Measurements from ENCODE around the gene TRPC1. TPM values are rescaled to one million over a fixed set of nuclear protein-coding genes. Genes with fewer than 3 reads are reported as not detected.

The TRPC1 gene
- total and polyA plus RNA-seq, 2 experiments from 2014 or later, result 7.0 to 36.6 TPM

- TF ChIP-seq POLR2AphosphoS5 (IDR thresholded peaks at IDR 0.05; ENCODE audit: low read depth), result no peak
- no peak for TF ChIP-seq EZH2 (IDR thresholded peaks at IDR 0.05; ENCODE audit: low read depth, unreplicated experiment)
- TF ChIP-seq ETS1 (IDR thresholded peaks at IDR 0.05), result no peak
- TF ChIP-seq JUNB (IDR thresholded peaks at IDR 0.05; ENCODE audit: unreplicated experiment), result no peak
- TF ChIP-seq EZH2phosphoT487 (IDR thresholded peaks at IDR 0.05; ENCODE audit: unreplicated experiment), result no peak
These were observed 129.7 kb downstream of the TRPC1 start (continued) for GRCh38 chr3:142853270-142854168.

- peaks cover 10% of the 10 kb centered on the region for H3K27me3 Mint-ChIP-seq (ENCODE audit: insufficient read depth, low read depth, poor library complexity)
- Histone ChIP-seq H3K36me3 (ENCODE audit: insufficient read depth) (0 out of 2 replicates have a peak, but pooled peaks cover 4% of the 10 kb centered on the region), H2AFZ (no peak overlapping the region), H3K79me2 (replicated peaks; ENCODE audit: insufficient read depth) (no peaks in the 10 kb centered on the region), H3K27ac (ENCODE audit: low read depth) (no peak overlapping the region), H3F3A (replicated peaks; ENCODE audit: low read depth) (peaks cover 4% of the 10 kb centered on the region; the same call in 1 of the 2 replicates), H3K4me1 (ENCODE audit: insufficient read depth) (peaks cover 30% of the 10 kb centered on the region), H3K9me2 (ENCODE audit: insufficient read depth) (no peaks in the 10 kb centered on the region), H3K4me2 (no peak overlapping the region), H4K20me1 (replicated peaks; ENCODE audit: insufficient read depth) (no peaks in the 10 kb centered on the region; the same call in 1 of the 2 replicates), H3K27me3 (ENCODE audit: insufficient read depth) (no peaks in the 10 kb centered on the region), H3K4me3 (no peak overlapping the region)
- TF ChIP-seq JUNB (IDR thresholded peaks at IDR 0.05; ENCODE audit: unreplicated experiment) (no peak), ZNF462 (CRISPR knock-in tag; IDR thresholded peaks at IDR 0.05) (0 out of 2 replicates have a peak, but pooled peaks have one; percentile 28), CREB1 (CRISPR knock-in tag; IDR thresholded peaks at IDR 0.05; ENCODE audit: low read depth) (no peak), ZNF331 (CRISPR knock-in tag; IDR thresholded peaks at IDR 0.05; ENCODE audit: low read depth) (no peak), POLR2AphosphoS5 (IDR thresholded peaks at IDR 0.05; ENCODE audit: low read depth) (no peak), CTCF (conservative IDR thresholded peaks at IDR 0.05; ENCODE audit: low read depth in 2 of 2) (peak; percentile 44 to 57)
- H3K4me3 Mint-ChIP-seq, result no peak overlapping the region
- H3K9me3 Mint-ChIP-seq, result no peaks in the 10 kb centered on the region
- DNase-seq (ENCODE audit: low spot score) (peak; percentile 79), ATAC-seq (peak; percentile 93)
- no peaks in the 10 kb centered on the region; the same call in 2 of the 3 replicates for H3K36me3 Mint-ChIP-seq (ENCODE audit: low read depth)
- no peak overlapping the region for H3K27ac Mint-ChIP-seq
- peaks cover 62% of the 10 kb centered on the region for H3K4me1 Mint-ChIP-seq
These were observed 133.2 kb downstream of the TRPC1 start for GRCh38 chr3:142857056-142857455.
